Left lung (tissue), 10 donors: Measurements from ENCODE around the gene CAMTA1. TPM values are rescaled to one million over a fixed set of nuclear protein-coding genes. Genes with fewer than 3 reads are reported as not detected.

Experiments
- ATAC-seq: fragments of 200-7000 bp; cut with Tn5 transposase; one replicate; pipeline ENCODE4 v1.9.1; 2020; ENCODE audit warnings: moderate library complexity
- DNase-seq, 4 donors: peaks; one replicate each; pipeline ENCODE4 v3.0.0-alpha.2; 2013 to 2020
- H3K27ac ChIP-seq, 2 donors: fragments of 200-600 bp; sonication (generic) in 1 of 2; one replicate each; pipeline versions ENCODE4 v1.5.0 to v1.8.0; 2020 to 2021
- H3K27me3 ChIP-seq, 2 donors: fragments of 200-600 bp; sonication (generic) in 1 of 2; one replicate each; pipeline versions ENCODE4 v1.5.0 to v1.8.0; 2020 to 2021
- H3K36me3 ChIP-seq, 2 donors: fragments of 200-600 bp; sonication (generic) in 1 of 2; one replicate each; pipeline versions ENCODE4 v1.5.0 to v1.8.0; 2020 to 2021
- H3K4me1 ChIP-seq, 2 donors: fragments of 200-600 bp; one replicate each; pipeline ENCODE4 v1.8.0; 2021
- H3K4me3 ChIP-seq, 2 donors: fragments of 200-600 bp; sonication (generic) in 1 of 2; one replicate each; pipeline versions ENCODE4 v1.5.0 to v1.8.0; 2020 to 2021; ENCODE audit warnings: mild to moderate bottlenecking in 1 of 2
- H3K9me3 ChIP-seq, 2 donors: fragments of 200-600 bp; sonication (generic) in 1 of 2; one replicate each; pipeline versions ENCODE4 v1.5.0 to v1.8.0; 2020 to 2021
- intact Hi-C, 2 donors: fragments of 100-400 bp; cut with DNase I; formaldehyde crosslinking; loops; one replicate each; pipeline versions ENCODE4 v1.11.2 to v1.14.2; 2022
- polyA plus RNA-seq, 6 donors: library from polyadenylated mRNA; unstranded; fragments of 120-200 nt; gene quantifications; one replicate each; pipeline ENCODE4 v1.2.1, GENCODE V29; 2013; ENCODE audit not compliant: insufficient read length in 6 of 6
- total RNA-seq, 2 donors: library from RNA; stranded (reverse); fragmentation: NEBNext Ultra II Directional; extraction: Animal tissue kit (Norgen Biotek cat#: 25700); gene quantifications; one replicate each; pipeline ENCODE4 v1.2.1, GENCODE V29; 2021
- TF ChIP-seq, protein P1 (sequence below), 2 donors: fragments of 200-600 bp; sonication (generic) in 1 of 2; IDR thresholded peaks; one replicate each; pipeline versions ENCODE4 v1.5.0 to v1.8.0; 2021; ENCODE audit warnings: antibody characterized with exemption in 2 of 2
- donor health status: DM: no; HTN: yes; CAD: no.
- donor health status: DM: no; HTN: no; CAD: no.

CAMTA1 gene
- total and polyA plus RNA-seq, 8 donors: 42.7 to 69.1 (median 49.4) TPM

GRCh38 chr1:7087888-7088287 lies 302.6 kb downstream of the CAMTA1 start:
- TF ChIP-seq, protein P1, sequence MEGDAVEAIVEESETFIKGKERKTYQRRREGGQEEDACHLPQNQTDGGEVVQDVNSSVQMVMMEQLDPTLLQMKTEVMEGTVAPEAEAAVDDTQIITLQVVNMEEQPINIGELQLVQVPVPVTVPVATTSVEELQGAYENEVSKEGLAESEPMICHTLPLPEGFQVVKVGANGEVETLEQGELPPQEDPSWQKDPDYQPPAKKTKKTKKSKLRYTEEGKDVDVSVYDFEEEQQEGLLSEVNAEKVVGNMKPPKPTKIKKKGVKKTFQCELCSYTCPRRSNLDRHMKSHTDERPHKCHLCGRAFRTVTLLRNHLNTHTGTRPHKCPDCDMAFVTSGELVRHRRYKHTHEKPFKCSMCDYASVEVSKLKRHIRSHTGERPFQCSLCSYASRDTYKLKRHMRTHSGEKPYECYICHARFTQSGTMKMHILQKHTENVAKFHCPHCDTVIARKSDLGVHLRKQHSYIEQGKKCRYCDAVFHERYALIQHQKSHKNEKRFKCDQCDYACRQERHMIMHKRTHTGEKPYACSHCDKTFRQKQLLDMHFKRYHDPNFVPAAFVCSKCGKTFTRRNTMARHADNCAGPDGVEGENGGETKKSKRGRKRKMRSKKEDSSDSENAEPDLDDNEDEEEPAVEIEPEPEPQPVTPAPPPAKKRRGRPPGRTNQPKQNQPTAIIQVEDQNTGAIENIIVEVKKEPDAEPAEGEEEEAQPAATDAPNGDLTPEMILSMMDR (IDR thresholded peaks at IDR 0.05): no peak
- peaks cover 0 to 17% of the 10 kb centered on the region in 2 donors for H3K27me3 ChIP-seq

GRCh38 chr1:7089497-7089896 lies 304.2 kb downstream of the CAMTA1 start:
- intact Hi-C loops: no loop called here
- no peaks in the 10 kb centered on the region for H3K4me1 ChIP-seq
- H3K36me3 ChIP-seq: no peaks in the 10 kb centered on the region
- no peak for DNase-seq
- H3K27me3 ChIP-seq: peaks cover 0 to 26% of the 10 kb centered on the region in 2 donors
- TF ChIP-seq, protein P1 (IDR thresholded peaks at IDR 0.05): no peak
- H3K4me3 ChIP-seq: no peak overlapping the region
- H3K9me3 ChIP-seq: no peaks in the 10 kb centered on the region
- no peak for ATAC-seq
- no peak overlapping the region for H3K27ac ChIP-seq

More at GRCh38 chr1:7087888-7088287, 302.6 kb downstream of the CAMTA1 start:
- no peaks in the 10 kb centered on the region for H3K4me1 ChIP-seq
- ATAC-seq (no peak), DNase-seq (no peak)
- no peak overlapping the region for H3K27ac ChIP-seq
- no peaks in the 10 kb centered on the region for H3K9me3 ChIP-seq
- H3K4me3 ChIP-seq: no peak overlapping the region
- intact Hi-C loops: no loop called here
- no peaks in the 10 kb centered on the region for H3K36me3 ChIP-seq

DNA sequence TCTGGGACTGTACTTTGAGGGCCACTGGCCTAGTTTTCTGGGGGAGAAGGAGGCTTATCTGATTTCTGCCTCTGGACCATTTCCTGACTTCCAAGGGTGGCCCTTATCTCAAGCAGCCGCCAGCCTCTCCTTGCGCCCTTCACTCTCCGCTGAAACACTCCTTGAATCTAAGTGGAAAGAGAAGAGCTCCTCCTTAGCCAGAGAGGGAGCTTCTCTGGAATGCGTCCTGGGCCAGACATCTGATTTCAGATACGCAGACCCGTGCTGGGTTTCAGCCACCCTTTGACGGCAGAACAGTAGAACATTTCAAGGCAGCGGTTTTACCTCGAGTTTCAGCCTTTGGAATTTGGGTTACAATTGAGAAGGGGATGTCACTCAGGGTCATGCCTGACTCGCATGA lies 308.0 kb downstream of the CAMTA1 start:
- Histone ChIP-seq H3K27ac (no peak overlapping the region), H3K36me3 (no peaks in the 10 kb centered on the region), H3K4me3 (no peak overlapping the region), H3K4me1 (no peaks in the 10 kb centered on the region), H3K27me3 (peaks cover 0 to 47% of the 10 kb centered on the region in 2 donors), H3K9me3 (no peaks in the 10 kb centered on the region)
- DNase-seq (no peak), ATAC-seq (peak; percentile 23)
- TF ChIP-seq, protein P1 (IDR thresholded peaks at IDR 0.05): no peak
- intact Hi-C loops: no loop called here

- intact Hi-C loops: no loop called here
- DNase-seq: no peak
- TF ChIP-seq, protein P1 (IDR thresholded peaks at IDR 0.05): no peak
These were observed 308.8 kb downstream of the CAMTA1 start for GRCh38 chr1:7094086-7094485.

GRCh38 chr1:7094509-7094908 lies 309.3 kb downstream of the CAMTA1 start:
- no peak overlapping the region for H3K4me3 ChIP-seq
- peaks cover 0 to 53% of the 10 kb centered on the region in 2 donors for H3K27me3 ChIP-seq
- no peaks in the 10 kb centered on the region for H3K4me1 ChIP-seq
- H3K36me3 ChIP-seq: no peaks in the 10 kb centered on the region
- H3K27ac ChIP-seq: no peak overlapping the region
- no peak for DNase-seq
- intact Hi-C loops: no loop called here
- TF ChIP-seq, protein P1 (IDR thresholded peaks at IDR 0.05): no peak
- no peaks in the 10 kb centered on the region for H3K9me3 ChIP-seq
- no peak for ATAC-seq

More at GRCh38 chr1:7094086-7094485, 308.8 kb downstream of the CAMTA1 start:
- Histone ChIP-seq H3K9me3 (no peaks in the 10 kb centered on the region), H3K4me1 (no peaks in the 10 kb centered on the region), H3K36me3 (no peaks in the 10 kb centered on the region), H3K27ac (no peak overlapping the region), H3K27me3 (peaks cover 0 to 50% of the 10 kb centered on the region in 2 donors), H3K4me3 (no peak overlapping the region)
- no peak for ATAC-seq
